ENCODE measurements around the gene ZFHX2.

- no peak for TF ChIP-seq EP300 (IDR thresholded peaks at IDR 0.05; ENCODE audit: borderline replicate concordance)
- TF ChIP-seq CEBPB (IDR thresholded peaks at IDR 0.05): no peak
- TF ChIP-seq TAF1 (IDR thresholded peaks at IDR 0.05; ENCODE audit: low read depth): no peak
- no peak for TF ChIP-seq MAX (IDR thresholded peaks at IDR 0.05)
Measured at GRCh38 chr14:23546450-23547035, 5.0 kb downstream of the ZFHX2 start.
